GM18502 (cell line): Measurements from ENCODE around the gene HES3.

Source experiments
- ATAC-seq: cut with Tn5 transposase; IDR thresholded peaks from one replicate; pipeline ENCODE4 v1.9.1; 2021; ENCODE audit warnings: mild to moderate bottlenecking; ENCODE audit not compliant: unreplicated experiment, poor library complexity

Gene HES3

GRCh38 chr1:6243993-6244392, at the start of gene HES3:
Gene HES3, plus strand, starts transcription at chr1:6244179. Its CDS starts 187 bp downstream, at chr1:6244366.
- no peak for ATAC-seq

DNA sequence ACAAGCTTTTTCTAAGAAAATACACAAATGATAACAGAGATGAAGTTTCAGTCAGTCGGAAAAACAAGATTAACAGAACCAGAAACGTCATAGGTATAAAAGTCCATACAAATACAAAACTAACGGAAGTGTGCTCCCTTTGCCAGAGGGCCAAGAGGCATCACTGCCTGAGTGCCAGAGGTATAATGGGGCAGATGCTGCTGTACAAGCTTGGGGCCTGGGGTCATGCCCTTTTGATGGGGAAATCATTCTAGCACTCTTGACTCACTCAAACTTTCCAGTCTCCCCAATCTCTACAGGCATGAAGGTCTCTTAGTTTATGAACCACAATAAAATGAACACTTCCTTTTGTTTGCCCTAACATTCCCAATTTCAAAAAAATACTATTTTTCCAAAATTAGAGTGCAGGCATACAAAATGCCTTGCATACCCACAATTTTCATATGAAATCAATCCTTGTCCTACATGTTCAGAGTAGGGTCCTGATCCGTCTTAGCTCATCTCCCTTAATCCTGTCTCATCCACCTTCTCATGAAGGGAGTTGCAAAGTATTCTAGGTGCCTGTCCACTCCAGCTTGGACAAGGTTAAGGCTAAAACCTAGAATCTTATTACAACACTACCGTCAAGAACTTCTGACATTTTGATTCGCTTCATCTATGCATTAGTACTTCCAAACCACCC, 46.1 kb upstream of the HES3 start:
- ATAC-seq: no peak

- ATAC-seq: peak; percentile 31
Observed at GRCh38 chr1:6198646-6199297, 45.2 kb upstream of the HES3 start.

DNA sequence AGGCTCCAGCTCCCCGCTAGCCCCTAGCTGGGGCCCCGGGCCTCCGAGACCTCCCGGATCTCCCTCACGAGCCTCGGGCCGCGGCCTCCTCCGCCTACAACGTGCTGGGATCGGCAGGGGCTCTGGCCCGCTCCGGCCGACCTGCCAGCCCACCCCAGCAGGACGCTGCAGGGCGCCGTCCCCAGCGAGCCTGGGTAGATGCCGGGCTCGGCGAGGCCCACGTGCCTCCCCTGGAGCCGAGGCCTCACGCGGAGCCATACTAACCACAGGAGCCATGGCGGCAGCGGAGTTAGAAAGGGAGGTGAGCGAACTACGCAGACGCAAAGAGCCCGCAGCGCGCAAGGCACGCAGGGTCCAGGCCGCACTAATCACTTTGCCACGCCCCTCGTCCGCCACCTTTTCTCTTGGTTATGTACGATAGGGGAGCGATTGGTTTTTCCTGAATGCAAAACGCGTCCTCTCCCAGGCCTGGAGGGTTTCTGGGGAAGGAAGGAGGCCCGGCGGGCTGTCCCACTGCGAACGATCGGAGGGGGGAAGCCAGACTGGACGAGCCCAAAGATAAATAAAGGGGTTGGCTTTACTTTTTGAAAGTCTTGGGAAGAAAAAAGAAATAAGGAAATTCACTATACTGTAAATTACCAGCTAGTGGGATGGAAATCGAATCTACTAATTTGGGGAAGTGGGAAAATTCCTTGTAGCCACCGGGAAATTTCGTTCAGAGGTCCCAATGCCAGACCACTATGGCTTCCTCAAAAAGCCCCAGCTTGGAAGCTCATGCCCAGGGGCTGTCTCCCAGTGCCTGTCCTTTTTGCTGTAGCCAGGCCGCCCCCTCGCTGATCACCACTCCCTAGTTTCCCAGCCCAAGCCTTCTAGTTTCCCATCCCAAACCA, 44.4 kb upstream of the HES3 start, which contains the start of gene RPL22:
RPL22 (minus strand) TSS at position 298 of the 890 bp plus-strand sequence; CDS start at position 276, 22 bp downstream.
- ATAC-seq: peak; percentile 93

DNA sequence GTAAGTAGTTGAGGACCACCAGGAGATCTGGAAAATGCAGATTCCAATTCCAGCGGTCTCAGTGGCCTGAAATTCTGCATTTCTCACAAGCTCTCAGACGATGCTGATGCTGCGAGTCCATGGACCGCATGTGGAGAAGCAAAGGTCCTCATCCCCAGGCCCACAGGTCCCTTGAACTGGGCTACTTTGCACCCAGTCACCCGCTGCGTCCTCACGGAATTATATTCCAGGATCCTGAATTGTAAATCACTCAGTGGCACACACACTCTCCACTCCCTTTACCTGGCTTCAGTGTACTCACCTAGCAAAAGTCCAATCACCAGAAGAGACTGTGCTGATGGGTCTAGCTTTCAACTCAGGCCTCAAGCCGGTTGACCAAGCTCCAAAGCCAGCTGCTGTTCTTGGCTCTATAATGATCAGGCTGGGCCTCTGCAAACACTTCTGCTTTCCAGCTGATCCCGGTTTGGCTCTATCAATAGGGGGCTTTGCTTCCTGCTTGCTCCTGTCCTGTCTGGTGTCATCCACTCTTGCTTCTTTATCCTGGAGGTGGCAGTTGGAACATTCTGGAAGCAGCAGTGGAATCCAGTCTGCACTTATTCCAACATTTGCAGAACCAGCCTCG, 43.7 kb upstream of the HES3 start:
- no peak for ATAC-seq

GRCh38 chr1:6202256-6202655, 41.7 kb upstream of the HES3 start:
- ATAC-seq: no peak

DNA sequence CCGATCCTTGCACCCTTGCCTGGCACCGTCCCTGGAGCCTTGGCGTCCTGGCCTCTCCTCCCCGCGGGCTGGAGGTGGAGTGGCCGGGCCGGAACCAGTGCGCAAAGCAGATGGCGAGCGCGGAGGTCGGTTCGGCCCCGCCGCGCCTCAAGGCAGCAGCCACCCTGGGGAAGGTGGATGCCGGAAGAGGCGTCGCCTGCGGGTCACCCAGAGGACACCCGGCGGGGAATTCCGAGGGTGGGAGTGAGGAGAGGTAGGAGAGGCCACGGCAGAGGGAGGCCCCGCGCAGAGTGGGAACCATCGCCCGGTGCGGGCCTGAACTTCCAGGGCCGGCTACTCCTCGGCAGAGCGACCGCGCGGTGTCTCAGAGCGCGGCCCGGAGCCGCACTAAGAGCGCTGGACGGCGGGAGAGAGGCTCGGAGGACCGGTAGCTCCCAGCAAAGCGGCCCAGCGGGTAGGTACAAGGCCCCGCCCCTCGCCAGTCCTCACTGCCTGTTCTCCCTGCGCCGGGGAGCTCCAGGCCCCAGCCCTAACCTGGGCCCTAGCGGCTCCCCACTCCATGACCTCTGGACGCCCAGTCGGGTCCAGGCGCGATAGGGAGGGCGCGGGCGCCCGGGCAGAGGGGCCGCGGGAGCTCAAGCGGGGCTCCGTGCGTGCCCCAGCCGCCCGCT, 38.0 kb upstream of the HES3 start, which contains the start of gene RNF207:
RNF207 (plus strand) TSS at position 271 of the 671 bp plus-strand sequence. CDS start 417 bp downstream, outside the sequence.
- peak; percentile 64 for ATAC-seq

GRCh38 chr1:6206520-6206855, 37.5 kb upstream of the HES3 start:
- no peak for ATAC-seq

- no peak for ATAC-seq
Observed at GRCh38 chr1:6207075-6207885, 36.7 kb upstream of the HES3 start.

GRCh38 chr1:6207921-6208320, 36.1 kb upstream of the HES3 start:
- no peak for ATAC-seq

DNA sequence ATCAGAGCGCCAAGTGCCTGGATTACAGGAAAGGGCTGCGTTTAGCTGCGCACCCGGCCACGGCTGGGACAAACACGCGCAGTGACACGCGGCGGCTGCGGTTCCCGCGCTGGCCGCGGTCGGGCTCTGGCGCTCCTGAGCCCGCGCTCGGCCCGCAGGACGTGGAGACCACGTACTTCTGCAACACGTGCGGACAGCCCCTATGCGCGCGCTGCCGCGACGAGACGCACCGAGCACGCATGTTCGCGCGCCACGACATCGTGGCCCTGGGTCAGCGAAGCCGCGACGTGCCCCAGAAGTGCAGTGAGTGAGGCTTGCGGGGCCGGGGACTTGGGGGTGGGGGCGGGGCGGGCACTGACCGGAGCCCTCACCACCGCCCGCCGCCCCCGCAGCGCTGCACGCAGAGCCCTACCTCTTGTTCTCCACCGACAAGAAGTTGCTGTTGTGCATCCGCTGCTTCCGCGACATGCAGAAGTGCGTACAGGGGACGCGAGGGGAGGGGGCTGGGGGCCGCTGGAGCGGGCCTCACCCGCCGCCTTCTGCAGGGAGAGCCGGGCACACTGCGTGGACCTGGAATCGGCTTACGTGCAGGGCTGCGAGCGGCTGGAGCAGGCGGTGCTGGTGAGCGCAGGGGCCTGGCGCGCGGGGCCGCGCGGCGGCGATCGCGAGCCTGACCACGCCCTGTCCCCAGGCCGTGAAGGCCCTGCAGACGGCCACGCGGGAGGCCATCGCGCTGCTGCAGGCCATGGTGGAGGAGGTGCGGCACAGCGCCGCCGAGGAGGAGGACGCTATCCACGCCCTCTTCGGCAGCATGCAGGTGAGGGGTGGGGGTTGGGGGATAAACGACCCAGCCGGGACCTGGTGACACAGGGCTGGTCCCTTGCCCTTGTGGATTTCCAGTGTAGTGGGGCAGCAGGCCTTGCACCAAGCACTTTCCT, 35.0 kb upstream of the HES3 start:
- ATAC-seq: no peak

GRCh38 chr1:6209661-6210580, 34.1 kb upstream of the HES3 start:
- ATAC-seq: no peak

DNA sequence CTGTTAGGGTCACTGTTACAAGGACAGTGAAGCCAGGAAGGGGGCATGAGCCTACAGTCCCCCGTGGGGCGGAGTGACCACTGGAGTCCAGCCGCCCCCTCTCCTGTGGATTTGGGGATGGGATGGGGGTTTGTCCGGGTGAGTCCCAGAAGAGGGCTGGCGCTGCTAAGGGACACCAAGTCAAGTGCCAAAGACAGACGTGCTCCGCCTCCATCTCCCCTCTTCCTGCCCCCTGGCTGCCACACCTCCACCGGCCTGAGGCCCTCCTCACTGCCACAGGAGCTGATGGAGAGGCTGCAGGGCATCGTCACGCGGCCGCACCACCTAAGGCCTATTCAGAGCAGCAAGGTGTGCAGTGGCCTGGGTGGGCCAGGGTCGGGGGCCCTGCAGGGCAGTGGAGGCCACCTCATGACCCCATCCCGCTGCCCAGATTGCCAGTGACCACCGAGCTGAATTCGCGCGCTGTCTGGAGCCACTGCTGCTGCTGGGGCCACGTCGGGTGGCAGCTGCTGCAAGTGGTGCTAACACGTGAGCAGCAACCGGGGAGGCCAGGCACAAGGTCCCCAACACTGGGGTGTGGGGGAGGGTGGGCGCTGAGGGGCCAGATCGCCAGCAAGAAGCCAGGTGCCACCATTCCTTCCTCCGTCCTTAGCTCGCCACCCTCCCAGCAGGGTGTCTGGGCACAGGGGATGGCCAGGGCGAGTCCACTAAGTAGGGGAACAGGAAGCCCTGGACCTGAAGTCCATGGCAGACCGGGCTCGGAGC, 33.2 kb upstream of the HES3 start:
- ATAC-seq: no peak

DNA sequence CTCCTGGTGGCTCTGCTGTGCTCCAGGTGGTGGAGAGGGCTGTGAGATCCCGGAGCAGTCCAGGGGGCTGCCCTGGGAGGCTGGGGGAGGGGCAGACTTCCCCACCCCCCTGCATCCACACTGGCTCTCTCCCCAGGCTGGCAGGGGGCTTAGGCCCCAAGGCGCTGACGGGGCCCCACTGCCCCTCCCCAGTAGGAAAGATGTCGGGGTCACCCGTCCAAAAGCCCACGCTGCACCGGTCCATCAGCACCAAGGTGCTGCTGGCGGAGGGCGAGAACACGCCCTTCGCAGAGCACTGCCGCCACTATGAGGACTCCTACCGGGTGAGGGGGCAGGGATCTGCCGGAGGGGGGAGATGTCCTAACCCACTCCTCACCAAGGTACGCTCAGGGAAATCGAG, 32.2 kb upstream of the HES3 start:
- no peak for ATAC-seq

- ATAC-seq: no peak
Observed at GRCh38 chr1:6212193-6212959, 31.6 kb upstream of the HES3 start.
